ENCODE data around the gene TNIK. TPM values are rescaled to one million over a fixed set of nuclear protein-coding genes. Genes with fewer than 3 reads are reported as not detected.

TNIK gene
- polyA plus RNA-seq, 1 of the 3 experiments (the other 2 are of a cell fraction): 19.4 TPM

DNA sequence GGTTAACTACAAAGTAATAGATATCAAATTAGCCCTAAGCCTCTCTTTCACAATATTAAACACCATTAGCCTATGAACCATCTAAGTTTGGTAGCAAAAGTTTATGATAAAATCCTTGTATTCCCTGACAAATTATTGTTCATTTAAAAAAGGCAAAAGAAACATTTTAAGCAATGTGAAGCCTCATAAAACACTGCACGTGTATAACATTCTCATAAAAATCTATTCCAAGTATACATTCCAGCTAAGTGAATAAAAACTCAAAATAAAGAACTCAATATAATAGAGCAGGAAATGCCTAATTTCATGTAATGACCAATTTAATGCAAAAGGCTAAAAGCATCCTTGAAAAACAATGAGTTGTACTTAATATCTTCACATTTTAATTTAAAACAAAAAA, 27.7 kb downstream of the TNIK start:
- peaks cover 0 to 5% of the 10 kb centered on the region in 2 experiments for H3K36me3 ChIP-seq (replicated peaks in 1 of 2; ENCODE audit: control insufficient read depth in 1 of 2, insufficient read depth in 2 of 2, low read length in 1 of 2)
- H3K27me3 ChIP-seq (ENCODE audit: insufficient read depth): no peaks in the 10 kb centered on the region
- H3K9me2 ChIP-seq: no peaks in the 10 kb centered on the region
- 0 out of 2 replicates have a peak, but pooled peaks cover 11% of the 10 kb centered on the region for H4K20me1 ChIP-seq (ENCODE audit: insufficient read depth)
- H3F3A ChIP-seq (replicated peaks; ENCODE audit: insufficient read depth): no peaks in the 10 kb centered on the region
- DNase-seq: no peak
- CTCF ChIA-PET: no interaction called here
- H3K9ac ChIP-seq: no peak overlapping the region
- H3K27ac ChIP-seq (ENCODE audit: low read depth in 2 of 2, low read length in 1 of 2): no peak overlapping the region
- H2AFZ ChIP-seq (ENCODE audit: low read depth): no peak overlapping the region
- POLR2A ChIA-PET: no interaction called here
- H3K9me3 ChIP-seq: no peaks in the 10 kb centered on the region
- TF ChIP-seq SMC3 (IDR thresholded peaks at IDR 0.05; ENCODE audit: low read depth, low read length) (no peak), GABPA (IDR thresholded peaks at IDR 0.05; ENCODE audit: low read depth) (no peak), ELF1 (IDR thresholded peaks at IDR 0.05) (no peak), USF2 (IDR thresholded peaks at IDR 0.05; ENCODE audit: borderline replicate concordance, low read depth, low read length) (no peak), ZBTB33 (IDR thresholded peaks at IDR 0.05; ENCODE audit: borderline replicate concordance, low read depth) (no peak), NFIC (IDR thresholded peaks at IDR 0.05; ENCODE audit: borderline replicate concordance) (no peak), PBX3 (IDR thresholded peaks at IDR 0.05) (no peak), FOXJ3 (CRISPR knock-in tag; IDR thresholded peaks at IDR 0.05) (no peak), EZH2phosphoT487 (IDR thresholded peaks at IDR 0.05; ENCODE audit: borderline replicate concordance, low read depth) (no peak), GATA2 (CRISPR knock-in tag; IDR thresholded peaks at IDR 0.05) (no peak), NRF1 (IDR thresholded peaks at IDR 0.05; ENCODE audit: low read depth, low read length) (no peak), SIN3A (IDR thresholded peaks at IDR 0.05; ENCODE audit: borderline replicate concordance, low read depth, low read length) (no peak), EP300 (IDR thresholded peaks at IDR 0.05; ENCODE audit: borderline replicate concordance in 1 of 2, low read depth in 1 of 2, low read length in 1 of 2) (no peak)
- TF ChIP-seq, protein P1, sequence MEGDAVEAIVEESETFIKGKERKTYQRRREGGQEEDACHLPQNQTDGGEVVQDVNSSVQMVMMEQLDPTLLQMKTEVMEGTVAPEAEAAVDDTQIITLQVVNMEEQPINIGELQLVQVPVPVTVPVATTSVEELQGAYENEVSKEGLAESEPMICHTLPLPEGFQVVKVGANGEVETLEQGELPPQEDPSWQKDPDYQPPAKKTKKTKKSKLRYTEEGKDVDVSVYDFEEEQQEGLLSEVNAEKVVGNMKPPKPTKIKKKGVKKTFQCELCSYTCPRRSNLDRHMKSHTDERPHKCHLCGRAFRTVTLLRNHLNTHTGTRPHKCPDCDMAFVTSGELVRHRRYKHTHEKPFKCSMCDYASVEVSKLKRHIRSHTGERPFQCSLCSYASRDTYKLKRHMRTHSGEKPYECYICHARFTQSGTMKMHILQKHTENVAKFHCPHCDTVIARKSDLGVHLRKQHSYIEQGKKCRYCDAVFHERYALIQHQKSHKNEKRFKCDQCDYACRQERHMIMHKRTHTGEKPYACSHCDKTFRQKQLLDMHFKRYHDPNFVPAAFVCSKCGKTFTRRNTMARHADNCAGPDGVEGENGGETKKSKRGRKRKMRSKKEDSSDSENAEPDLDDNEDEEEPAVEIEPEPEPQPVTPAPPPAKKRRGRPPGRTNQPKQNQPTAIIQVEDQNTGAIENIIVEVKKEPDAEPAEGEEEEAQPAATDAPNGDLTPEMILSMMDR (IDR thresholded peaks at IDR 0.05): no peak
- TF ChIP-seq, protein P2, sequence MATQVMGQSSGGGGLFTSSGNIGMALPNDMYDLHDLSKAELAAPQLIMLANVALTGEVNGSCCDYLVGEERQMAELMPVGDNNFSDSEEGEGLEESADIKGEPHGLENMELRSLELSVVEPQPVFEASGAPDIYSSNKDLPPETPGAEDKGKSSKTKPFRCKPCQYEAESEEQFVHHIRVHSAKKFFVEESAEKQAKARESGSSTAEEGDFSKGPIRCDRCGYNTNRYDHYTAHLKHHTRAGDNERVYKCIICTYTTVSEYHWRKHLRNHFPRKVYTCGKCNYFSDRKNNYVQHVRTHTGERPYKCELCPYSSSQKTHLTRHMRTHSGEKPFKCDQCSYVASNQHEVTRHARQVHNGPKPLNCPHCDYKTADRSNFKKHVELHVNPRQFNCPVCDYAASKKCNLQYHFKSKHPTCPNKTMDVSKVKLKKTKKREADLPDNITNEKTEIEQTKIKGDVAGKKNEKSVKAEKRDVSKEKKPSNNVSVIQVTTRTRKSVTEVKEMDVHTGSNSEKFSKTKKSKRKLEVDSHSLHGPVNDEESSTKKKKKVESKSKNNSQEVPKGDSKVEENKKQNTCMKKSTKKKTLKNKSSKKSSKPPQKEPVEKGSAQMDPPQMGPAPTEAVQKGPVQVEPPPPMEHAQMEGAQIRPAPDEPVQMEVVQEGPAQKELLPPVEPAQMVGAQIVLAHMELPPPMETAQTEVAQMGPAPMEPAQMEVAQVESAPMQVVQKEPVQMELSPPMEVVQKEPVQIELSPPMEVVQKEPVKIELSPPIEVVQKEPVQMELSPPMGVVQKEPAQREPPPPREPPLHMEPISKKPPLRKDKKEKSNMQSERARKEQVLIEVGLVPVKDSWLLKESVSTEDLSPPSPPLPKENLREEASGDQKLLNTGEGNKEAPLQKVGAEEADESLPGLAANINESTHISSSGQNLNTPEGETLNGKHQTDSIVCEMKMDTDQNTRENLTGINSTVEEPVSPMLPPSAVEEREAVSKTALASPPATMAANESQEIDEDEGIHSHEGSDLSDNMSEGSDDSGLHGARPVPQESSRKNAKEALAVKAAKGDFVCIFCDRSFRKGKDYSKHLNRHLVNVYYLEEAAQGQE (IDR thresholded peaks at IDR 0.05; ENCODE audit: low read depth, low read length): no peak
- no peaks in the 10 kb centered on the region for H3K4me1 ChIP-seq (ENCODE audit: control insufficient read depth in 1 of 2, insufficient read depth in 2 of 2, low read depth in 1 of 2, low read length in 1 of 2)
- H3K4me2 ChIP-seq: no peak overlapping the region
- H3K79me2 ChIP-seq (ENCODE audit: insufficient read depth): peaks cover 51% of the 10 kb centered on the region
- 65% methylated on average over 1 of the region's 1 CpG for WGBS (ENCODE audit: low lambda C conversion rate)
- no peak overlapping the region for H3K4me3 ChIP-seq (ENCODE audit: low read depth in 2 of 2, low read length in 1 of 2)
